Breast epithelium (tissue), 3 donors: ENCODE data around the gene CPNE7.

ENCODE experiments used
- POLR2AphosphoS5 ChIP-seq, 3 donors: sonication (generic); formaldehyde crosslinking; IDR thresholded peaks; one replicate each; pipeline ENCODE4 v1.6.1; 2017; ENCODE audit warnings: antibody characterized with exemption in 3 of 3
- TF ChIP-seq, protein P1 (sequence below), 3 donors: fragments of 450-650 bp; IDR thresholded peaks; one replicate each; pipeline ENCODE4 v1.5.1; 2016 to 2017; ENCODE audit warnings: antibody characterized with exemption in 3 of 3, mild to moderate bottlenecking in 3 of 3, moderate library complexity in 3 of 3

GRCh38 chr16:89605186-89605970 is 29.8 kb downstream of the CPNE7 start:
- TF ChIP-seq, protein P1, sequence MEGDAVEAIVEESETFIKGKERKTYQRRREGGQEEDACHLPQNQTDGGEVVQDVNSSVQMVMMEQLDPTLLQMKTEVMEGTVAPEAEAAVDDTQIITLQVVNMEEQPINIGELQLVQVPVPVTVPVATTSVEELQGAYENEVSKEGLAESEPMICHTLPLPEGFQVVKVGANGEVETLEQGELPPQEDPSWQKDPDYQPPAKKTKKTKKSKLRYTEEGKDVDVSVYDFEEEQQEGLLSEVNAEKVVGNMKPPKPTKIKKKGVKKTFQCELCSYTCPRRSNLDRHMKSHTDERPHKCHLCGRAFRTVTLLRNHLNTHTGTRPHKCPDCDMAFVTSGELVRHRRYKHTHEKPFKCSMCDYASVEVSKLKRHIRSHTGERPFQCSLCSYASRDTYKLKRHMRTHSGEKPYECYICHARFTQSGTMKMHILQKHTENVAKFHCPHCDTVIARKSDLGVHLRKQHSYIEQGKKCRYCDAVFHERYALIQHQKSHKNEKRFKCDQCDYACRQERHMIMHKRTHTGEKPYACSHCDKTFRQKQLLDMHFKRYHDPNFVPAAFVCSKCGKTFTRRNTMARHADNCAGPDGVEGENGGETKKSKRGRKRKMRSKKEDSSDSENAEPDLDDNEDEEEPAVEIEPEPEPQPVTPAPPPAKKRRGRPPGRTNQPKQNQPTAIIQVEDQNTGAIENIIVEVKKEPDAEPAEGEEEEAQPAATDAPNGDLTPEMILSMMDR (IDR thresholded peaks at IDR 0.05): no peak
- no peak for TF ChIP-seq POLR2AphosphoS5 (IDR thresholded peaks at IDR 0.05)
